Sciatic nerve (tissue), 2 donors: ENCODE measurements around the gene ZNF598. TPM values are rescaled to one million over a fixed set of nuclear protein-coding genes. Genes with fewer than 3 reads are reported as not detected.

Source experiments
- ATAC-seq: fragments of 200-7000 bp; cut with Tn5 transposase; one replicate; pipeline ENCODE4 v1.9.1; 2020; ENCODE audit warnings: mild to moderate bottlenecking, moderate library complexity
- DNase-seq: peaks from one replicate; pipeline ENCODE4 v3.0.0-alpha.2; 2020; ENCODE audit warnings: low spot score
- intact Hi-C: fragments of 100-400 bp; cut with DNase I; formaldehyde crosslinking; loops from one replicate; pipeline ENCODE4 v1.14.2; 2022
- total RNA-seq: library from RNA; stranded (reverse); fragmentation: NEBNext Ultra II Directional; extraction: Animal tissue kit (Norgen Biotek cat#: 25700); gene quantifications from one replicate; pipeline ENCODE4 v1.2.1, GENCODE V29; 2021
- donor health status: DM: no; HTN: no; CAD: no.
- donor health status: DM: no; HTN: no; CAD: no.

ZNF598 gene
- total RNA-seq, 1 donor from 2014 or later = 34.5 TPM

DNA sequence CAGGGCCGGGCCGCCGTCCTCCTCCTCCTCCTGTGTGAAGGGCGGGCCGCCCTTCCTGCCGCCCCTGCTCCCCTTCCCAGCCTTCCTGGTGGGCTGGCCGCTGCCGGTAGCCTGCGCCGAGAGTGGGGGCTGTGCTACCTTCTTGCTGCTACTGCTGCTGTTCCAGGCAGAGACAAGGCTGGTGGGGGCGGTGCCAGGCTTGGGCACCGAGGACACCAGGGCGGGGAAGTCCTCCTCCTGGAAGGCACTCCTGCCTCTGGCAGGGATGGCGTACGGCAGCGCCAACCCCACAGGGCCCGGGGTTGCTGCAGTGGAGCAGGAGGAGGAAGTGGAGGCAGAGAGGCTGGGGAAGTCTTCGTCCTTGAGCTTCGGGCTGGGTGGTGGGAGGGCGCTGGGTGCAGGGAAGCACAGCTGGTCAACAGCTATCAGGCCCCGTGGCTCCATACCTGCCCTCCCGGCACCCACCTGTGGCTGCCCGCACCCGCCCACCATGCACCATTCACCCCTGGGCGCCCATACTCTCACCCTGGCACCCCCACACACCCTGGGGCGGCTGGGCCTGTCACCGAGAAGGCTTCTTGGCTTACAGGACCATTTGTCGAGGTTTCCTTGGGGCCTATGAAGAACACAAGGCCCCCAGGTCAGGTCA is 9.6 kb downstream of the ZNF598 start:
- no peak for ATAC-seq
- no peak for DNase-seq
- intact Hi-C loops = no loop called here

DNA sequence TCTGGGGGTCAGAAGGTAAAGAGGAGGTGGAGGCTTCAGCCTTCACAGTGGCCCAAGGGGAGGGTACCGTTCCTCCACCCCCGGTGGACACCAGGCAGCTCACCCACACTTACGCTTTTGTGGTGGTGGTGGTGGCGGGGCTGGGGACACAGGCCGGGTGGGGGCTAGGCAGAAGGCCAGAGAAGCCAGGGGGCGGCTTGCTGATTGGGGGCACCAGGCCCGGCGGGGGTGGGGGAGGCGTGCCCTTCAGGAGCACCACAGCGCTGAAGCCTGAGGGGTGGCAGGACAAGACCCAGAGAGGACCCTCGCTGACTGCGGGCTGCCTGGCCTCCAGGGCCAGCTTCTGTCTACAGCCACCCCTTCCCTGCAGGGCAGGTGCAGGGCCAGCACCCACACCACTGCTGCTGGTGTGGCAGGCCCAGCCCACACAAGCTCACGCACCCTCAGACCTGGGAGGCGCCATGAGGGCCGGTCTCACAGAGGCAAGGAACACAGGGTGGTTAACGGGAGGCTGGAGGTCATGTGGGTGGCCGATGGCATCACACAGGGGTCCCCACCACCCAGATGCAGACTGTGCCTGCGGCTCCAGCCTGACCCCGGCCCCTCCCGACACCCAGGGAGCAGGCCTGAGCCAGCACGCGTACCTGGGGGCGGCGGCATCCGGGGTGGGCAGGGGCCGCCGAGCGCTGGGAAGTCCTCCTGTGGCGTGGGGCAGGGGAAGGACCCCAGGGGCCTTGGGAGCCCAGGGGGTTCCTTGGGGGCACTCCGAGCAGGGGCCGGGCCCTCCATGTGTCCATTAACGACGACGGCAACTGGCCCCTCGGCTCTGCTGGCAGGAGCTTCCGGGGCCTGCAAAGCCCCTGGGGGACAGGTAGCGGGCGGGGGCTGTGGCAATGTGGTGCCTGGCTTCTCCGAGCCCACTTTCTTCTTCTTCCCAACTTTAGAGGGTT is 10.5 kb downstream of the ZNF598 start:
- DNase-seq (no peak), ATAC-seq (no peak)

DNA sequence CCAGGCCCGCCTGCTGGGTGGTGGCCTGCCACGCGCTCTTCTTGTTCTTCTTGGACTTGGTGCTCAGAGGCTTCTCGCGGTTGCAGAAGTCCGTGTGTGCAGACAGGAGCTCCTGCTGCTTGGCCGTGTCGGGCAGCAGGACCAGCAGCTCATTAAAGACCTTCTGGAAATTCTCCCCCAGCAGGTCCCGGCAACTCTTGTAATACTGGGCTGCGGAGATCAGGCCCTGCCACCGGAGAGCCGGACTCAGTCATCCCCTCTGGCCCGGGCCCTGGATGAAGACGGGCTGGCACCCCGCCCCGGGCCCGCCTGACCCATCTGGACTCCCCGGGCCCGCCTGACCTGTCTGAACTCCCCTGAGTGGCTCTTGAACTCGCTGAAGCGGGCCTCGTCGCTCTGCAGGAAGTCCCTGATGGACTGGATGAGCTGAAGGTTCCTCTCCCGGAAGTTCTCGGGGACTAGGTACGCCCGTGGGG is 11.2 kb downstream of the ZNF598 start:
- intact Hi-C loops = no loop called here
- DNase-seq (no peak), ATAC-seq (no peak)

More for the DNA sequence above, 10.5 kb downstream of the ZNF598 start:
- intact Hi-C loops = no loop called here

DNA sequence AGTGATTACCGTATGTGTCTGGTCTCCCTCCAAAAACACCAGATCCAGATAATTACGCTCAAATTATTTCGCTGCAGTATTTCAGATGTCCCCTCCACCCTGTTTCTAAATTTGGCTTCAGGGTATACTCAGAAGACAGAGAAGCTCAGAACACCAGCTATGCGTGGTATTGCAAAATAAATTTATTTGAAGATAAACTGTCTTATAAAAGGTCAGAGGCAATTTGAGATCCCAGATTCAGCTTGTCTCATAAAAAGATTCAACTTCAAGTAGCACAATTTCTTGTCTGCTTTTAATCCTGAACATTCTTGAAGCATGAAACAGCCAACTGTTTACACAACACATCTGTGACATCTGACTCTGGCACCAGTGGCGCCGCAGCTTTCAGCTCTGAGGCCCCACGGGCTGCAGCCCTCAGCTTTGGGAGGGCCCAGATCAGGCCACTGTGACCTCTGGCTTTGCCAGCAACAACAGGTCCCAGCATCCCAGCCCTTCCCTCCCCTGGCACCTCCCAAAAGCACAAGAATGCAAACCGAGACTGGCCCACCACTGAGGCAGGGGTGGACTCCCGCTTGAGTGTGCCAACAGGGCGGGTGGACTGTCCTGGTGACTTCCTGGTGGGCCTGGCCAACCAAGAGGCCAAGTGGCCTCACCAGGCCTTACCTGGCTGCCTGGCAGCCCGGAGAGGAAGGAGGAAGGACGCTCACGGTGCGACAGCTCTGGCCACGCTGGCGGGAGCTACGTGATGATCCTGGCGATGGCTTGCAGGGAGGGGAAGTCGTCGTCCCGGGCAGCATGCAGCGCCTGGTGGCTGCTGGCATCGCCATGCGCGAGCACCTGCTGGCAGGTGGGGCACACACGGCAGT is 11.9 kb downstream of the ZNF598 start:
- ATAC-seq (no peak), DNase-seq (no peak)
- intact Hi-C loops = no loop called here

DNA sequence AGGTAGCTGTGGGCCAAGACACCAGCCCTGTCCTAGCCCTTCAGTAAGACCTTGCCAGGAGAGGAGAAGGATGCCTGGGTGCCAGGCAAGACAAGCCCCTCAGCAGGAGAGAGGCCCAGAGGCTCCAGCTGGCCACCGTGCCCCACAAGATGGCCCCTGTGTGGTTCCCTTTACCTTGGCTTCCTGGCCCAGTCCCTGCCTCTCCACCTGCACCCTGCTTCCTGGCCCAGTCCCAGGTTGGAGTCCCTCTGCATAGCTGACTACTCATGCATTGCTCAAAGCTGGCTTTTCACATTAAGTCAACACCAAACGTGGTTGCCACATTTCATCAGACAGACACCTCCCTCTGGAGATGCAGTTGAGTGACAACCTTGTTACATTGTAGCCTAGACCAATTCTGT is 15.9 kb downstream of the ZNF598 start:
- no peak for DNase-seq
- ATAC-seq = no peak
- intact Hi-C loops = no loop called here

DNA sequence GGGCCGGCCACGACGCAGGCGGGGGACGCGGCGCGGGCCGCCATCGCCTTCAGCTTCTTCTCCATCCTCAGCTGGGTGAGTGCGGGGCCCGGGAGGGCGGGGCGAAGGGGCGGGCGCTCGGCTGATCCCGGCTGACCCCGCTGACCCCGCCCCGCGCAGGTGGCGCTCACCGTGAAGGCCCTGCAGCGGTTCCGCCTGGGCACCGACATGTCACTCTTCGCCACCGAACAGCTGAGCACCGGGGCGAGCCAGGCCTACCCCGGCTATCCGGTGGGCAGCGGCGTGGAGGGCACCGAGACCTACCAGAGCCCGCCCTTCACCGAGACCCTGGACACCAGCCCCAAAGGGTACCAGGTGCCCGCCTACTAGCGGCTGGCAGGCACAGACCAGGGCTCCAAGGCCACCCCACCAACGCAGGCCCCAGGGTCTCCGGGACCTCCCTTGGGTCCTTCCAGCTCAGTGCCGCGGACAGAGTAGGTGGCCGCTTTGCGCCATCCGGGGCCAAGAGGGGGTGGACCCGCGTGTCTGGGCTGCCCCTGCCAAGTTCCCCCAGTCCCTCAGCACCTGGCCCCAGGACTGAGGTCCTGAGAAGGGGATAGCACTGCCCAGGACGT is 16.8 kb downstream of the ZNF598 start:
- intact Hi-C loops = no loop called here
- peak; percentile 1 for ATAC-seq
- no peak for DNase-seq

DNA sequence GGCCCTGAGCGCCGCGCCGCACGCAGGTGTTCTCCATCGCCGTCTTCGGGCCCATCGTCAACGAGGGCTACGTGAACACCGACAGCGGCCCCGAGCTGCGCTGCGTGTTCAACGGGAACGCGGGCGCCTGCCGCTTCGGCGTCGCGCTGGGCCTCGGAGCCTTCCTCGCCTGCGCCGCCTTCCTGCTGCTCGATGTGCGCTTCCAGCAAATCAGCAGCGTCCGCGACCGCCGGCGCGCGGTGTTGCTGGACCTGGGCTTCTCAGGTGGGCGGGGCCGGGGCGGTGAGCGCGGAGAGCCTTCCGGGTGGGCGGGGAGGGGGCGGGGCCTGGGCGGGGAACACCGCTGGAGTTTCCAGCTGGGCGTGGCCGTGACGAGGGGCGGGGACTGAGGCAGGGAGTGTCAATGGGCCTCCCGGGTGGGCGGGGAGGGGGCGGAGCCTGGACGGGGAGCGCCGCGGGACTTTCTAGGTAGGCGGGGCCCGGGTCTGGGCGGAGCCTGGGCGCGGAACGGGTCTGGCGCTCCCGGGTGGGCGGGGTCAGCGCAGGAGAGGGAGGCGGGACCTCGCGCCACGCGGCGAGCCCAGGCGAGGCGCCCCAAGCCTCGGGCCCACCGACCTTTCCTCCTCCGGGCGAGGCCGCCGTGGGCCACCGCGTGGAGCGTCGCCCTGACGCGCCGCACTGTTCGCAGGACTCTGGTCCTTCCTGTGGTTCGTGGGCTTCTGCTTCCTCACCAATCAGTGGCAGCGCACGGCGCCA is 17.5 kb downstream of the ZNF598 start:
- intact Hi-C loops = no loop called here
- ATAC-seq (peak; percentile 92), DNase-seq (peak; percentile 98)

DNA sequence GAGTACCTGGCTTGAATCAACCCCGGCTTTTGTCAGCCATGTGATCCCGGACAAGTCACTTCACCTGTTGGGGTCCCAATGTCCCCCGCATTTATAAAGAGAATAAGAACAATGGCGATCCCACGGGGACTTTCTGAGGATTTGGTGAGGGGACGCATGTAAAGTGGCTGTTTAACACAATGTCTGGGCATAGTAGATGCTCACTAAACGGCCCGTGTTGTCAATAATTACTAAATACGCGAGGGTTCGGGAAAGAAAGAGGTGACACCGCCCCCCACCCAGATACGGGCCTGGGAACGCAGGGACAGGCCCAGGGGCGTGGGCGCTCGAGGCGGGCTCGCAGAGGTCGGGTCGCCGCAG is 18.1 kb downstream of the ZNF598 start:
- DNase-seq (no peak), ATAC-seq (no peak)
- intact Hi-C loops = no loop called here

DNA sequence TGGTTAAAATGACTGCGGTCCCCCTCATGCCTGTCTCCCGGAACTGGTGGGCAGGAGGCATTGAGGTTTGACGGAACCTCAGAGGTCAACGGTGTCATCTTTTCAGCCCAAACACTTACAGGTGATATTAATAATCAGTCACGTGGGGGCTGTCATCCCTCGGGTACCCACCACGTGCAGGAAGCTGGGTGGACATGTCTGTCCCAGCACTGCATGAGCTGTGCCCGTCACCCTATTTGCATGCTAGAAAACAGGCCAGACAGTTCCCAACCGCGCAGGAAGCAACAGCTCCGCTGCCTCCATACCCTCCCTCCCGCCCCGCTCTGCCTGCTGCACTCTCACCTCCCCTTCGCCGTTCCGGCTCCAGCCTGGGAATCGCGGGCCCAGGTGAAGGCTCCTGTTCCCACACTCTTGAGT is 18.5 kb downstream of the ZNF598 start:
- ATAC-seq = no peak
- DNase-seq = no peak
- intact Hi-C loops = no loop called here

DNA sequence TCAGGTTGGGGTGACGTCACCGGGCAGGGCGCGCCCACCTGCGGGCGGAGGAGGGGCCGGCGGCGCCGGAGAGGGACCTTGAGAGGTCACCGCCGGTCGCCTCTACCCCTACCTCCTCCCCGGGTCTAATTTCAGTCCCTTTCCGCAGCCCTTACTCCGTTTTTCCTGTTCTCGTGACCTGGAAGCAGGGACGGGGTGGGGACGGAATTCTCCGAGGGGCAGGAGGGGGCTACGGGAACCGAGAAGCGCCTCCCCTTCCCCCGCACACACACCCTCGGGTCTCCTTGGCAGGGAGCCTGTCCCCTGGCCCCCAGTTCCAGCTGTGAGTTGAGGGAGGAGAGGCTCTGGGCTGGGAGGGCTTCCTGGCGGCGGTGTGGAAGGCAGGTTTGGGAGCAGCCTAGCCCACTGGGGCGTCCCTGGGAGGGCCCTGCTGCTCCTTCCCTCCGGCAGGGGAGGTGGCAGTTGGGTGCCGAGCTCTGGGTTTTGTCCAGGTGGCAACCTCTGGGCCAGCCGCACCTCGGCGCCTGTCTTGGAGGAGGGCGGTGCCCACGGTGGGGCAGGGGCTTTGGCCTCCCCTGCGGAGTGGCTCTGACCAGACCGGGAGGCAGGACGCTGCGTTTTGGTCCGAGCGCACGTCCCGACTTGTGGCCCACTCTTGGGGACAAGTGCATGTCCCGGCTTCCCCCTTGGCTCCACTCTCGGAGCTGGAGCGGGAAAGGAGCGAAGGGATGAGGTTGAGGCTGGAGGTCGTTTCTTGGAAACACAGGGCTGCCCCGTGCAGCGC is 19.1 kb downstream of the ZNF598 start:
- intact Hi-C loops = no loop called here
- DNase-seq (no peak), ATAC-seq (no peak)

DNA sequence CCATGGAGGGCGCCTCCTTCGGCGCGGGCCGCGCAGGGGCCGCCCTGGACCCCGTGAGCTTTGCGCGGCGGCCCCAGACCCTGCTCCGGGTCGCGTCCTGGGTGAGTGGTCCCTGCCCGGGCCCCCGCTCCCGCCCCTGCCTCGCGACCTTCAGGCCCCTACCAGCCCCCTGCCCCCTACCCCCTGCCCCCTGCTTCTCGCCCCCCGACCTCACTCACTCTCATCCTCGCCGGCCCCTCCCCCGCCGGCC is 19.6 kb downstream of the ZNF598 start:
- intact Hi-C loops = no loop called here
- ATAC-seq (no peak), DNase-seq (no peak)

DNA sequence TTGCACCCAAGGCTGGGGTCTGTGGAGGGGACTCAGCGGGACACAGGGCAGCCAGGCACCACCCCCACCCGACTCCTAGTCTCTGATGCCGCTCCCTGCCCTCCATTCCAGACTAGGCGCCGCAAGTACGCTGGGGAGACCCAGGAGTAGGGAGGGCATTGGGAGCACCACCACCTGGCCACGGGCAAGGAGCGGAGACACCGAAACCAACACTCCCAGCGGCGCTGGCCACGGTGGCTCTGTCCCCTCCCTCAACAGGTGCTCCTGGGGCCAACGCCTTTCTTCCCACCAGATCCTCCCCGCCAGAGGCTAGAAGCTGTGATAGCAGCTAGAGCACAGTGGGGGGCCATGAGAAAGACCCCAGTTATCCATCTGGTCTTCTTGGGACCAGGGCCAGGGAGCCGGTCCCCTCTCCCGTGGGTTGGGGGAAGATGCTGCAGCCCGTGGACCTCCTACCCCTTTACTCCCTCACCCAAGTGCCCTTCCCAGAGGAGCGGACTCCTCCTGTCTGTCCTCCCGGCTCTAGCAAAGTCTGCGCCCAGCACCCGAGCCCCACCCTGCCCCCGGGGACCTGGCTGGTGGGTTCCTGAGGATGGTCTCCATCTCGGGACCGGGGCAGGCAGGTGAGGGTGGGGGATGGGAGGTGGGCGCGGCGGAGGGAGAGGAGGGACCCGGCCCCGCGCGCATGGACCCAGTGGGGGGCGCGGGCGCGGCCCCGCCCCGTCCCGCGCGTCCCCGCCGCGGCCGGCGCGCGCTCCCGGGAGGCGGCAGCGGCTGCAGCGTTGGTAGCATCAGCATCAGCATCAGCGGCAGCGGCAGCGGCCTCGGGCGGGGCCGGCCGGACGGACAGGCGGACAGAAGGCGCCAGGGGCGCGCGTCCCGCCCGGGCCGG is 20.2 kb downstream of the ZNF598 start, which contains the start of gene SYNGR3:
Gene SYNGR3 (plus strand): TSS at position 762 of the 892 bp plus-strand sequence. CDS start 133 bp downstream, outside the sequence.
- DNase-seq (no peak), ATAC-seq (no peak)
- intact Hi-C loops = no loop called here

DNA sequence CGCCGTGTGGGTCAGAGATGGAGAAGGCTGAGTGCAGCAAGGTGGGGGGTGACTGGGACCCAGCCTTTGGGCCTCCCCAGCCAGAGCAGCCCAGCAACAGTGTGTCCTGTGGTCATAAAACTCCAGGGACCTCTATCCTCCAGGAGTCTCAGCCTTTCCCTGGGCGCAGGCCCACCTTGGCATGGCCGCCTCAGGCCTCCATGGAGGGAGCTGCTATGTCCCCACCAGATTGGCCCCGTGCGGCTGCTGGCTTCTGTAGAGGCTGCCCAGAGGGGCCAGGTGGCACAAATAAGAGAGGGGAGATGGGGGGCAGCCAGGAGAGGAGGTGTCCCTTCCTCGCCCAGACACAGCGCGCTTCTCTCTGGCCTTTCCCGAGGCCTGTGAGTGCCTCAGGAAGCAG is 22.4 kb downstream of the ZNF598 start:
- ATAC-seq = no peak
- intact Hi-C loops = no loop called here
- DNase-seq = no peak

DNA sequence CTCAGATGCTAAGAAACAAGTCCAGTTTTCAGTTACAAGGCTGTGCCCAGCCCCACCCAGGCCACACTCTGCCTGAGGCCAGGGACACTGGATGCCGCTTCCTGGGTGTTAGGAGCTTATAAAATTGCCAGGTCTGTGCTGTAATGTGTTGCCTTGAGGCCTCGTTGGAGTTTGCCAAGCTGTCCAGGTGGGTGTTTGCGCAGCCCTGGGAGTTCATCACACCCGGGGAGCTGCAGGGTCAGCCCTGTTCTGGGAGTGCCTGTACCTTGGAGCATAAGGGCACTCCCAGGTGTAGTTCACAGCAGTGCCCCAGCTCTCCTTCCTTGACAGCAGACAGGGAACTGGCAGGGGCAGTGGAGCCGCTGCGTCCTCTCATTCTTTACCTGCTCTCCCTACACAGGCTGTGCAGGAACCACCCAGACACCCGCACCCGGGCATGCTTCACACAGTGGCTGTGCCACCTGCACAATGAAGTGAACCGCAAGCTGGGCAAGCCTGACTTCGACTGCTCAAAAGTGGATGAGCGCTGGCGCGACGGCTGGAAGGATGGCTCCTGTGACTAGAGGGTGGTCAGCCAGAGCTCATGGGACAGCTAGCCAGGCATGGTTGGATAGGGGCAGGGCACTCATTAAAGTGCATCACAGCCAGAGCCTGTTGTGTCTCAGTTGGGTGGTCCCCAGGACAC is 24.0 kb downstream of the ZNF598 start:
- DNase-seq (no peak), ATAC-seq (no peak)
- intact Hi-C loops = no loop called here

DNA sequence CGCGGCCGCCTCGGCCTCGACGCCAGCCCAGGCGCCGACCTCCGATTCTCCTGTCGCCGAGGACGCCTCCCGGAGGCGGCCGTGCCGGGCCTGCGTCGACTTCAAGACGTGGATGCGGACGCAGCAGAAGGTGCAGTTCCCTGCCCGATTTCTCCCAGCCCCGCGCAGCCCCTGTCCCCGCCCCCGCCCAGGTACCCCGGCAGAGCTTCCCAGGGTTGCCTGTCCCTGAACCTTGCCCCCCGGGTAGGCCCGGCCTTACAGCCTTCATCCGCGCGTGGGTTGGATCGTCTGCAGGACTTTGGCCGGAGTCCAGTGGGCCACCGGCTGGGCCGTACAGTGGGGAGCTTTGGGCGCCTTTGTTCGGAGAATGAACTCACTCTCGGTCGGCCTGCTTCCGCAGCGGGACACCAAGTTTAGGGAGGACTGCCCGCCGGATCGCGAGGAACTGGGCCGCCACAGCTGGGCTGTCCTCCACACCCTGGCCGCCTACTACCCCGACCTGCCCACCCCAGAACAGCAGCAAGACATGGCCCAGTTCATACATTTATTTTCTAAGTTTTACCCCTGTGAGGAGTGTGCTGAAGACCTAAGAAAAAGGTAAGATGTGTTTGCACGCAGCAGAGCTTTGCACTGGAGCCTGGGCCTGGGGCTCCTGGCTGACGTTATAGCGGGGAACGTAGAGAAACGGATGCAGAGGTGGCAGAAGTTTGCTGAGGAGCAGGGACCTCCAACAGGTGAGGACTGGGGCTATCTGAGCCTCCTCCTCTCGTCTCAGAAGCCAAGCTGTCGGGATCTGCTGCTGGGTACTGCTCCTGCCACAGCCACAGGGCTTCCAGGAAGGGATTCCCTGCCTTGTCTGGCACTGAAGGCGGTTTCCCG is 25.0 kb downstream of the ZNF598 start:
- no peak for DNase-seq
- ATAC-seq = no peak
- intact Hi-C loops = loop anchor here (5.0 kb wide), 1 partner anchor 728 kb away; no protein-coding TSS in a partner anchor
